A549 treated with DMSO at 1 μM for 4 hours (cell line): ENCODE results near the gene PLXNA4. TPM values are rescaled to one million over a fixed set of nuclear protein-coding genes. Genes with fewer than 3 reads are reported as not detected.

ENCODE experiments used
- total RNA-seq: library from RNA; stranded (reverse); fragments of 200-300 nt; extraction: Qiagen RNA extraction; gene quantifications from 5 replicates; pipeline ENCODE4 v1.2.3, GENCODE V29; 2022; ENCODE audit warnings: low read depth

PLXNA4 gene, protein sequence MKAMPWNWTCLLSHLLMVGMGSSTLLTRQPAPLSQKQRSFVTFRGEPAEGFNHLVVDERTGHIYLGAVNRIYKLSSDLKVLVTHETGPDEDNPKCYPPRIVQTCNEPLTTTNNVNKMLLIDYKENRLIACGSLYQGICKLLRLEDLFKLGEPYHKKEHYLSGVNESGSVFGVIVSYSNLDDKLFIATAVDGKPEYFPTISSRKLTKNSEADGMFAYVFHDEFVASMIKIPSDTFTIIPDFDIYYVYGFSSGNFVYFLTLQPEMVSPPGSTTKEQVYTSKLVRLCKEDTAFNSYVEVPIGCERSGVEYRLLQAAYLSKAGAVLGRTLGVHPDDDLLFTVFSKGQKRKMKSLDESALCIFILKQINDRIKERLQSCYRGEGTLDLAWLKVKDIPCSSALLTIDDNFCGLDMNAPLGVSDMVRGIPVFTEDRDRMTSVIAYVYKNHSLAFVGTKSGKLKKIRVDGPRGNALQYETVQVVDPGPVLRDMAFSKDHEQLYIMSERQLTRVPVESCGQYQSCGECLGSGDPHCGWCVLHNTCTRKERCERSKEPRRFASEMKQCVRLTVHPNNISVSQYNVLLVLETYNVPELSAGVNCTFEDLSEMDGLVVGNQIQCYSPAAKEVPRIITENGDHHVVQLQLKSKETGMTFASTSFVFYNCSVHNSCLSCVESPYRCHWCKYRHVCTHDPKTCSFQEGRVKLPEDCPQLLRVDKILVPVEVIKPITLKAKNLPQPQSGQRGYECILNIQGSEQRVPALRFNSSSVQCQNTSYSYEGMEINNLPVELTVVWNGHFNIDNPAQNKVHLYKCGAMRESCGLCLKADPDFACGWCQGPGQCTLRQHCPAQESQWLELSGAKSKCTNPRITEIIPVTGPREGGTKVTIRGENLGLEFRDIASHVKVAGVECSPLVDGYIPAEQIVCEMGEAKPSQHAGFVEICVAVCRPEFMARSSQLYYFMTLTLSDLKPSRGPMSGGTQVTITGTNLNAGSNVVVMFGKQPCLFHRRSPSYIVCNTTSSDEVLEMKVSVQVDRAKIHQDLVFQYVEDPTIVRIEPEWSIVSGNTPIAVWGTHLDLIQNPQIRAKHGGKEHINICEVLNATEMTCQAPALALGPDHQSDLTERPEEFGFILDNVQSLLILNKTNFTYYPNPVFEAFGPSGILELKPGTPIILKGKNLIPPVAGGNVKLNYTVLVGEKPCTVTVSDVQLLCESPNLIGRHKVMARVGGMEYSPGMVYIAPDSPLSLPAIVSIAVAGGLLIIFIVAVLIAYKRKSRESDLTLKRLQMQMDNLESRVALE (N-terminal part only)
- 1.3 to 2.3 TPM (median 2.0 TPM) in 5 replicates for total RNA-seq

DNA sequence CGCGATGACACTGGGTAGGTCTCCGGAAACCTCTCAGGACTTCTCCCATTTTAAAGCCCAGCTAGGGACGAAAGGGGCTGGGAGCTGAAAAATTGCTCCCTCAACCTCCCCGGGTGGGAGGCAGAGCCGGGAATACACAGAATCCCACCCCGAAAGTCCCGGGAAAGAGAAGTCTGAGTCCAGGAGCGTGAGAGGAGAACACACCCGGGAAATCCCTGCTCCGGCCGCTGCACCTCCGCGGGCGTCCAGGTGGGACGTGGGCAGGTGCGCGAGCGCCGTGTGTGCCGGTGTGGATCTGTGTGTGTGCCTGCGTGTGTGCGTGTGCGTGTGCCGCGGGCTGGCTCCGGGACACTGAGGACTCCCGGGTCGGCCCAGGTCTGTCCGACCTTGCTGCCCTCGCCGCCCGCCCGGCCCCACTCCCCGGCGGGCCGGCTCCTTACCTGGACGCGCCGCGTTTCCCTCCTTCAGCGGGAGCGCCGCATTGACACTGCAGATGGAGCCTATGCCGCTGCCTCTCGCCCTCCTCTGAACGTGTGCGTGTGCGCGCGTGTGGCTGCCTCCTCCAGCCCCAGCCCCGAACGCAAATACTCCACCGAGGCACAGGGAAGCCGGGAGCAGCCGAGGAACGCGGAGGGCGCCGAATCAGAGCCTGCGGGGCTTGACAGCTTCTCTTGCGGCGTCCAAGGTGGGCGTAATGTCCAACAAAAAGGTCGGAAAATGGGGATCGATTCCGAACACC is at the start of gene PLXNA4:
Gene PLXNA4, minus strand, starts transcription at position 489 of the 739 bp plus-strand sequence. CDS start 67,777 bp downstream, outside the sequence.

